Spleen (tissue), 7 donors: ENCODE measurements around the gene GRM8.
"Not testable (repeated sequence)": the region's sequence is repeated elsewhere in the genome, so short reads cannot be mapped to it uniquely, and the experiment has no call there.

Experiments
- CTCF ChIP-seq, 11 experiments: fragments of 200-600 bp in 7 of 11; fragments of 450-650 bp in 4 of 11; sonication (generic) in 4 of 11; IDR thresholded peaks in 8 of 11; conservative IDR thresholded peaks in 3 of 11; 1 replicate in 7 of 11; 2 replicates in 4 of 11; pipeline versions ENCODE4 v1.4.0 to v1.8.0; 2016 to 2021; ENCODE audit warnings: antibody characterized with exemption in 11 of 11, inconsistent platforms in 4 of 11, mild to moderate bottlenecking in 1 of 11
- POLR2A ChIP-seq, 3 donors: fragments of 450-650 bp; IDR thresholded peaks; one replicate each; pipeline ENCODE4 v1.5.1; 2017; ENCODE audit warnings: antibody characterized with exemption in 3 of 3, mild to moderate bottlenecking in 1 of 3
- POLR2AphosphoS5 ChIP-seq, 3 donors: sonication (generic); formaldehyde crosslinking; IDR thresholded peaks; one replicate each; pipeline ENCODE4 v1.5.1; 2017; ENCODE audit warnings: antibody characterized with exemption in 3 of 3
- donor health status: DM: no; HTN: no; CAD: no; lungs with moderate emphysema.
- donor health status: DM: no; HTN: no; CAD: no.
- donor health status: DM: no; HTN: no; CAD: no.

DNA sequence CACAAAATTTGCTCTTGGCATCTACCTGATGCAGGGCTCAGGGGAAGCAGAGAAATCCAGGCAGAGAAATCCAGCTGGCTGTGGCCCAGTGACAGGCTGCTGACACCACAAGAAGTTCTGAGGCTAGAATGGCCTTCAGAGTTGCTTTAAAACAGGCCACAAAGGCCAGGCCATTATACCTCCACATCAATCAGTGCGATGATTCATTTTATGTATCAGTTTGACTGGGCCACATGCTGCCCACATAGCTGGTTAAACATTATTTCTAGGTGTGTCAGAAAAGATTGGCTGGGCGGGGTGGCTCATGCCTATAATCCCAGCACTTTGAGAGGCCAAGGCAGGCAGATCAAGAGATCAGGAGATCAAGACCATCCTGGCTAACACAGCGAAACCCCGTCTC is 341.1 kb downstream of the GRM8 start:
- not testable (repeated sequence) for TF ChIP-seq CTCF (IDR thresholded peaks at IDR 0.05 in 8 of 11, conservative IDR thresholded peaks at IDR 0.05 in 3 of 11); POLR2A (IDR thresholded peaks at IDR 0.05); POLR2AphosphoS5 (IDR thresholded peaks at IDR 0.05)
